PC-9 (cell line): ENCODE measurements around the gene KREMEN1. TPM values are rescaled to one million over a fixed set of nuclear protein-coding genes. Genes with fewer than 3 reads are reported as not detected.
"Not testable (repeated sequence)": the region's sequence is repeated elsewhere in the genome, so short reads cannot be mapped to it uniquely, and the experiment has no call there.

ENCODE experiments used
- BruUV-seq: library from RNA; stranded (reverse); fragments of 400-500 nt; replicated peaks from 2 replicates; lab custom pipeline; 2021; lab: Mats Ljungman, UMichigan
- CTCF ChIA-PET: fragments of 300-600 bp; sonication (Branson Sonifier 250); formaldehyde crosslinking; loops from one replicate; lab custom pipeline; 2022; ENCODE audit warnings: antibody characterized with exemption; lab: Charles Lee
- POLR2A ChIA-PET: fragments of 300-600 bp; sonication (Branson Sonifier 250); formaldehyde crosslinking; loops from one replicate; lab custom pipeline; 2022; ENCODE audit warnings: antibody characterized with exemption; ENCODE audit not compliant: unreplicated experiment; lab: Charles Lee
- DNase-seq, 2 experiments: peaks; one replicate each; pipeline versions ENCODE4 v3.0.0 to v3.0.0-alpha.2; 2015 to 2022; ENCODE audit warnings: mixed read lengths in 1 of 2
- H2AFZ ChIP-seq: fragments of 200-600 bp; sonication (generic); 2 replicates; pipeline ENCODE4 v1.8.1; 2017; ENCODE audit warnings: antibody characterized with exemption
- H3F3A ChIP-seq: fragments of 200-600 bp; sonication (generic); 2 replicates; pipeline ENCODE4 v1.8.1; 2017; ENCODE audit warnings: antibody characterized with exemption, mild to moderate bottlenecking, low read depth; ENCODE audit not compliant: insufficient read depth
- H3K27ac ChIP-seq: fragments of 200-600 bp; sonication (generic); 2 replicates; pipeline ENCODE4 v1.6.1; 2016; ENCODE audit warnings: mixed run types
- H3K27me3 ChIP-seq: fragments of 200-600 bp; sonication (generic); 2 replicates; pipeline ENCODE4 v1.6.1; 2016; ENCODE audit warnings: low read depth, mixed run types; ENCODE audit not compliant: insufficient read depth
- H3K36me3 ChIP-seq: fragments of 200-600 bp; sonication (generic); 2 replicates; pipeline ENCODE4 v1.6.1; 2016; ENCODE audit warnings: low read depth, mixed run types
- H3K4me1 ChIP-seq: fragments of 200-600 bp; sonication (generic); replicated peaks from 2 replicates; pipeline ENCODE4 v1.6.1; 2016; ENCODE audit warnings: mixed run types; ENCODE audit not compliant: insufficient read depth
- H3K4me2 ChIP-seq: fragments of 200-600 bp; sonication (generic); 2 replicates; pipeline ENCODE4 v1.6.1; 2017; ENCODE audit warnings: mixed run types
- H3K4me3 ChIP-seq: fragments of 200-600 bp; sonication (generic); 2 replicates; pipeline ENCODE4 v1.6.1; 2016; ENCODE audit warnings: mixed run types
- H3K79me2 ChIP-seq: fragments of 200-600 bp; sonication (generic); 2 replicates; pipeline ENCODE4 v1.6.1; 2017; ENCODE audit warnings: low read depth, mixed run types
- H3K9me2 ChIP-seq: fragments of 200-600 bp; sonication (generic); 2 replicates; pipeline ENCODE4 v1.8.1; 2017; ENCODE audit warnings: mild to moderate bottlenecking; ENCODE audit not compliant: insufficient read depth
- H3K9me3 ChIP-seq: fragments of 200-600 bp; sonication (generic); 2 replicates; pipeline ENCODE4 v1.8.1; 2016; ENCODE audit warnings: low read depth; ENCODE audit not compliant: insufficient read depth
- H4K20me1 ChIP-seq: fragments of 200-600 bp; sonication (generic); 2 replicates; pipeline ENCODE4 v1.8.1; 2017; ENCODE audit not compliant: insufficient read depth
- CTCF ChIP-seq: fragments of 200-600 bp; sonication (generic); conservative IDR thresholded peaks from 2 replicates; pipeline ENCODE4 v1.6.1; 2017; ENCODE audit warnings: mixed run types, antibody characterized with exemption, mild to moderate bottlenecking, moderate library complexity
- EZH2 ChIP-seq: fragments of 200-600 bp; sonication (generic); IDR thresholded peaks from 2 replicates; pipeline ENCODE4 v1.8.0; 2017; ENCODE audit warnings: antibody characterized with exemption, low read depth
- intact Hi-C: fragments of 100-400 bp; cut with micrococcal nuclease; formaldehyde crosslinking; loops from one replicate; pipeline ENCODE4 v1.10.0; 2022; ENCODE audit not compliant: unreplicated experiment
- total RNA-seq: library from RNA; stranded (reverse); gene quantifications from 2 replicates; pipeline ENCODE4 v1.2.3, GENCODE V29; 2021

Gene KREMEN1
- total RNA-seq, 1 experiment from 2014 or later, result 6.1 TPM

GRCh38 chr22:29032584-29032983, 40.3 kb upstream of the KREMEN1 start:
- CTCF ChIA-PET, result interaction anchor here (0.6 kb wide), 1 partner anchor 25 kb away, joined by 17 read pairs; no protein-coding TSS in a partner anchor
- H3F3A ChIP-seq, result peaks cover 50% of the 10 kb centered on the region
- intact Hi-C loops, result no loop called here
- H3K27me3 ChIP-seq, result no peaks in the 10 kb centered on the region
- POLR2A ChIA-PET, result interaction anchor here (0.7 kb wide), 1 partner anchor 196 kb away, joined by 3 read pairs; no protein-coding TSS in a partner anchor
- H3K4me1 ChIP-seq, result peaks cover 46% of the 10 kb centered on the region
- H3K79me2 ChIP-seq, result peaks cover 24% of the 10 kb centered on the region; the same call in 1 of the 2 replicates
- peak; percentile 13 to 71 for DNase-seq
- peak overlapping the region; percentile 93 for H3K27ac ChIP-seq
- no peaks in the 10 kb centered on the region for H3K9me3 ChIP-seq
- no peak overlapping the region for H3K4me3 ChIP-seq
- H3K4me2 ChIP-seq, result peak overlapping the region; percentile 99
- no peaks in the 10 kb centered on the region for H4K20me1 ChIP-seq
- BruUV-seq, result no TSS peak
- H3K9me2 ChIP-seq, result no peaks in the 10 kb centered on the region
- H3K36me3 ChIP-seq, result no peaks in the 10 kb centered on the region
- H2AFZ ChIP-seq, result no peak overlapping the region
- TF ChIP-seq EZH2, result no peak
- TF ChIP-seq CTCF, result no peak

DNA sequence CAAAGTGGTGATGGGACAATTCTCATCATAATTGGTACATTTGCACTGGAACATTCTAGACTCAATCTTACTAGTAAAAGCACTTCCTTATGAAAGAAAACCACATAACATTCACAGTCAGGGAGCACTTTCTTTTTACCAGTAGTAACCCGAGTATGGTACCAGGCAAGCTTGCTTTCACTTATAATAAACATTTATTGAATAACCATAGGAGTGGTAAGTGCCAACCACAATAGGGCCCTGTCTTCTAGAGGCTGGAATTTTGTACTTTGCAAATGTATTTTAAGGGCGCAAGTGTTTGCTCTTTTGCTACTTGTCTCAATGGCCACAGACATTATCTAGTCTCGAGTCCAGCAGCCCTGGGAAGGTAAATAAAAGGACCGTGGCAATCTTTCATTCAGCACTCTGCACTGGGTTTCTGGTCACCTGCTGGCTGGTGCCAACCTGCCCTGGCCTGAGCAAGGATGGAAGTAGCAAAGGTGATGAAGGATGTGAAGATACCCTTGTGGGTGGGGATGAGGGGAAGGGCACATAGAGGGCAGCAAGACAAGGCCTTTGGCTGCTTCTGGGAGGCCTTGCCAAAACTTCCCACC, 35.4 kb upstream of the KREMEN1 start:
- peaks cover 10% of the 10 kb centered on the region for H3F3A ChIP-seq
- H3K27ac ChIP-seq, result no peak overlapping the region
- BruUV-seq, result no TSS peak
- CTCF ChIA-PET, result no interaction called here
- H3K9me3 ChIP-seq, result no peaks in the 10 kb centered on the region
- no peak overlapping the region for H3K4me2 ChIP-seq
- H2AFZ ChIP-seq, result no peak overlapping the region
- POLR2A ChIA-PET, result no interaction called here
- no peaks in the 10 kb centered on the region for H3K27me3 ChIP-seq
- H4K20me1 ChIP-seq, result no peaks in the 10 kb centered on the region
- peaks cover 18% of the 10 kb centered on the region; the same call in 1 of the 2 replicates for H3K79me2 ChIP-seq
- peaks cover 15% of the 10 kb centered on the region for H3K4me1 ChIP-seq
- no peak for DNase-seq
- no peaks in the 10 kb centered on the region for H3K9me2 ChIP-seq
- H3K4me3 ChIP-seq, result no peak overlapping the region
- no peaks in the 10 kb centered on the region for H3K36me3 ChIP-seq
- TF ChIP-seq CTCF, result no peak
- no peak for TF ChIP-seq EZH2
- intact Hi-C loops, result no loop called here

- peaks cover 3% of the 10 kb centered on the region; the same call in 1 of the 2 replicates for H4K20me1 ChIP-seq
- TF ChIP-seq CTCF (no peak), EZH2 (no peak)
- H3K27me3 ChIP-seq, result no peaks in the 10 kb centered on the region
- CTCF ChIA-PET, result interaction anchor here (0.7 to 1.1 kb wide), 4 partner anchors 47 to 209 kb away, joined by 4 to 11 read pairs (median 6); no protein-coding TSS in a partner anchor
- POLR2A ChIA-PET, result interaction anchor here (0.5 kb wide), 1 partner anchor 87 kb away, joined by 15 read pairs; no protein-coding TSS in a partner anchor
- DNase-seq, result no peak
- H3K36me3 ChIP-seq, result no peaks in the 10 kb centered on the region
- intact Hi-C loops, result no loop called here
- no peaks in the 10 kb centered on the region for H3K9me3 ChIP-seq
- no TSS peak for BruUV-seq
- peaks cover 12% of the 10 kb centered on the region for H3F3A ChIP-seq
- no peak overlapping the region for H3K4me3 ChIP-seq
- peaks cover 15% of the 10 kb centered on the region for H3K4me1 ChIP-seq
- no peak overlapping the region for H2AFZ ChIP-seq
- no peak overlapping the region for H3K27ac ChIP-seq
- no peak overlapping the region for H3K4me2 ChIP-seq
- H3K9me2 ChIP-seq, result no peaks in the 10 kb centered on the region
- peaks cover 5% of the 10 kb centered on the region; the same call in 1 of the 2 replicates for H3K79me2 ChIP-seq
These were observed 33.7 kb upstream of the KREMEN1 start for GRCh38 chr22:29039148-29039547.

DNA sequence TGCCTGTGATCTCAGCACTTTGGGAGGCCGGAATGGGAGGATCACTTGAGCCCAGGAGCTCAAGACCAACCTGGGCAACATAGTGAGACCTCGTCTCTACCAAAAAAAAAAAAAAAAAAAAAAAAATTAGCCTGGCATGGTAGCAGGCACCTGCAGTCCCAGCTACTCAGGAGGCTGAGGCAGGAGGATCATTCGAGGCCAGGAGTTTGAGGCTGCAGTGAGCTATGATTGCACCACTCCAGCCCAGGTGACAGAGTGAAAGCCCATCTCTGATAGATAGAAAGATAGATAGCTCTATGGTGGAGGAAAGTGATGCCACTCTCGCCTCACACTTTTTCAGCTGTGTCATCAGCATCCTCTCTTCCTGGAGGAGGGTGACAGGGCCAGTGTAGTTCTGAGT, 33.2 kb upstream of the KREMEN1 start:
- peaks cover 17% of the 10 kb centered on the region for H3F3A ChIP-seq
- intact Hi-C loops, result loop anchor here (1.0 to 10.0 kb wide), 4 partner anchors 115 to 439 kb away; no protein-coding TSS in a partner anchor
- H4K20me1 ChIP-seq, H3K4me3 ChIP-seq, BruUV-seq, H3K27ac ChIP-seq, DNase-seq, H3K4me2 ChIP-seq, H3K36me3 ChIP-seq, H3K27me3 ChIP-seq, H2AFZ ChIP-seq, H3K79me2 ChIP-seq, H3K9me3 ChIP-seq, H3K9me2 ChIP-seq: not testable (repeated sequence)
- H3K4me1 ChIP-seq, result peaks cover 20% of the 10 kb centered on the region
- CTCF ChIA-PET, result interaction anchor here (0.7 to 1.1 kb wide), 4 partner anchors 47 to 209 kb away, joined by 4 to 11 read pairs (median 6); no protein-coding TSS in a partner anchor
- POLR2A ChIA-PET, result interaction anchor here (0.5 kb wide), 1 partner anchor 88 kb away, joined by 15 read pairs; no protein-coding TSS in a partner anchor
